HG02798 (cell line): ENCODE data around the gene ARMH3.
A peak's percentile ranks its signal among the peaks of the same experiment; 100 is the strongest.

Experiments
- ATAC-seq: cut with Tn5 transposase; IDR thresholded peaks from one replicate; pipeline ENCODE4 v1.9.1; 2021; ENCODE audit warnings: mild to moderate bottlenecking; ENCODE audit not compliant: unreplicated experiment, poor library complexity

ARMH3 gene

DNA sequence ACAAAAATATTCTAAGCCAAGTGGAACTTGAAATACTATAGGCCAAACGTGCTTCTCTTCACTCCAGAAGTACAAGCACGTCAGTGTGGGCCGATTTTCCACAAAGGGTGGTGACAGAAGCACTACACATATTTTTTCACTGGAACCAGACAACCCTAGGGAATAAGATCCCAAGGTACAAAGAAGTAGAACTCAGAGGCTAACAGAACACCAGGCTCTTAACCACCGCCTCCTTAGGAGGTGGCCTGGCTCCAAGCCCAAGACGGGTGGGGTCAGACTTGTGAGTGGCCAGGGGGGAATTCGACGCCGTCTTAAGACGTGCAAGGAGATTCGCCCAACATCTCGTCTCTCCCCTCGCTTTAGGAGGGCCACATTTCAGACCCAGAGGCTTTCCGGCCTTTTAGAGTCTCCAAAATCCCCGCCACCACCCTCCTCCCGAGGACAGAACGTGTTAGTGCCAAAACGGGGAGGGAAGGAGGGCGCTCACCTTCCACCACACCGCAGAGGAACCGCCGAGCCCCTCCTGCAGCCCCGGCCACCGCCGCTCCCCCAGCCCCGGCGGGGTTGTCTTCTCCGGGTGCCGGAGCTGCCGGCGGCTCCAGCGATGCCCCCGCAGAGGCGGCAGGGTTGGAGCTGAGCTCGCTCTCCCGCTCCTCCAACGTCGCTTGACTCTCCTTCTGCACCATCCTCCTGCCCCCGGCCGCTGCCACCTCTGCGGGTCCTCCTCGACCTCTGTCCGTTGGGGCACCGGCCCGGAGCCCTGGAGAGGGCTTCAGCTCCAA, 238.4 kb downstream of the ARMH3 start:
- no peak for ATAC-seq

DNA sequence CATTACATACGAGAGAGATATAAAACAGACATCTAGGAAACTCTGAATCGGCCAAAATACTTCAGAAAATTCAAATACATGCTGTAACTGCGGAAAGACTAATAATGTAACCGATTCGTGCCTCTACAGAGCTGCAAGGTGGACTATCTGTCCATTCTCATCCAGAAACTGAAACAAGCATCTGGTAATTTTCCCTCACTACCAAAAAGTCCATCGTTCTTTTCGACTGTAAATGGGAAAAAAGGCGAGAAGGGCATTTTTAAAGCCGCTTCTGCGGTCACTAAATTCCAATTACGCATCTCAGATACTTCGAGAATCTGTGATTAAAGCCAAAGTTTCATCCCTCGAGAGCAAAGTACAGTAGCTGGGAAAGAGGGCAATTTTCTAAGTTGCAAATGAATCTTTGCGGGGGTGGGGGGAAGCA, 239.0 kb downstream of the ARMH3 start:
- ATAC-seq: no peak

DNA sequence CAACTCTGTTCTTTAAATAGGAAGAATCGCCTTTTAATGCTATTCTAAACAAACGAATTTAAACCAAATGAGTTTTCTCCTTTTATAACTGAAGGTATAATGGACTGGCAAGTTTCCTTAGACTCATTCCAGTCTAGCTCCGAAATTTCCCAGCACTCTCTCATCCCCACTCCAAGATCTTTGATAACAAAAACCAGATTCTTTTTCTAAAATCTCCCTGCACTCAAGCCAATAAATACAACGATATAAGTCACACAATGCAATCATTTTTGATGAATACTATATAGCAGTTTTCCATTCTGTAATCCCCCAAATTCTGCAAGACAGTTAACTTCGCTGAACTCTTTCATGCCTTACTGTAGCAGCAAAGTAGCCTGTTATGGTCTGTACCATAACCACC, 239.6 kb downstream of the ARMH3 start:
- no peak for ATAC-seq

DNA sequence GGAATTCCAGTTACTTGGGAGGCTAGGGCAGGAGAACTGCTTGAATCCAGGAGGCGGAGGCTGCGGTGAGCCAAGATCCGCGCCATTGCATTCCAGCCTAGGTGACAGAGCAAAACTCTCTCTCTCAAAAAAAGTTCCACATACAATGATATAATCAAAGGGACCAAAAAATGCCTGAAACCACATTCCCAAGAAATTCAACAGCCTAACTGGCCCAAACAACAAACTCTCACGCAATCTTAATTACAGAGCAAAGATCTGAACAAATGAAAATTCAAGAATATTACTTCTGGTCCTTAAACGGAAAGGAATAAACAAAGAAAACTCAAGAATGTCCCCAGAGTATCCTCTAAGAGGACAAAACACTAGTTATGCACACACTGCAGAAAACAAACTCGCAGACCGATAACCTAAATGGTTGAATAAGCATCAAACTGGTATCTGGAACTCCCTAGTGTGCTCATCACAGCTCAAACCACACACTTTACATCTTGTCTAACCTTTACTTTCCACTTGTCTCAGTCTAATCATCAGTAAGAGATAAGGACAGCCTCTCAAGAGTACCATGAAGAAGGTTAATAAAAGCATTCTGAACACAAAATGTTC, 241.4 kb downstream of the ARMH3 start:
- peak; percentile 19 for ATAC-seq

DNA sequence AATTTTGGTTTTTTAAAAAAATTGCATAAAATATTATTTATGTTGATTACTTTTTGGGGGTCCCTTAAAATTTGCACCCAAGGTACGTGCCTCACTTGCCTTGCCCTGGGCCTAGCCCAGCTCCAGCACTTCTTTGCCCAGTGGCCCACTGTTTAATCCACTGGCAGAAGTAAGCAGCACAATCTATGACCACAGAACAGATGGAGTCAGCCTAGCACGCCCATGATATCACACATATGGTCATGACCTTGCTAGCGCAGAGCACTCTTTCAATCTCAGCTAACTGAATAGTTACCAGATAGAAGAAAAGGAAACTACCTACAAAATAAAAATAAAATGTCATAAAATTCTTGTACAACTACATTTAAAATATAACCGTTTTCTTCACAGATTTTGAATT, 243.4 kb downstream of the ARMH3 start:
- no peak for ATAC-seq

DNA sequence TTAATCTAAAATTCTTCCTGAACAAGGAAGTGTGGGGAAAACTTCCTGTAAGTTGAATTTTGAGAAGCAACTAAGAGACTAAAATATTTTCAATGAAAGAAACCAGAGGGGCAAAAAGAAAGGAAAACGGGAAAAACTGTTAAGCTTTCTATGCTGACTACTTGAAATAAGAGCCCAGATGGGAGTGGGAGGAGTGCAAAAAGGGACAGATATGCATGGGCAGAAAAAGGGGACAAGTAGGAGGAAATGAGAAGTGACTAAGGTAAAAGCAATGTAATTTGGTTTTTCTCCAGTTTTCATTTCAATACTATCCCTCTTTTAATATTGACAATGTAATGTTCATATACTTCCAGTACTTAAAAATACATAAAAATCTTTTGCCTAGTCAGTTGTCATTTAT, 248.8 kb downstream of the ARMH3 start:
- ATAC-seq: no peak

DNA sequence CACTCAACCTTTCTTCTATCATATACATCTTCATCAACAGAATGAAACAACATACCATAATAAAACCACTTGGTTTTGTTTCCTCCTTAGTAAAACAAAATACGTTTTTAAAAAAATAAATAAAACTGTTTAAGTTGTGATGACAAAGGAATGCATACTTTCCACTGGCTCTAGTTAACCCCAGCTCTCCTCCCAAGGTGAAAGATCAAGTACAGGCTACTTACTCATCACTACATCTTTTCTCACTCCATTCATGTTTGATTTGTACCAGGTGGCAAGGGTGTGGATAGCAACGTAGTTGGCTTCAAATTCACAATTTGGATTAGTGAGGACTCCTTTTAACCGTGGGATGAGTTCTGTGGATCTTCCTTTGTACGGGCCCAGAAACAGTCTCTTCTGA, 252.5 kb downstream of the ARMH3 start:
- ATAC-seq: no peak

DNA sequence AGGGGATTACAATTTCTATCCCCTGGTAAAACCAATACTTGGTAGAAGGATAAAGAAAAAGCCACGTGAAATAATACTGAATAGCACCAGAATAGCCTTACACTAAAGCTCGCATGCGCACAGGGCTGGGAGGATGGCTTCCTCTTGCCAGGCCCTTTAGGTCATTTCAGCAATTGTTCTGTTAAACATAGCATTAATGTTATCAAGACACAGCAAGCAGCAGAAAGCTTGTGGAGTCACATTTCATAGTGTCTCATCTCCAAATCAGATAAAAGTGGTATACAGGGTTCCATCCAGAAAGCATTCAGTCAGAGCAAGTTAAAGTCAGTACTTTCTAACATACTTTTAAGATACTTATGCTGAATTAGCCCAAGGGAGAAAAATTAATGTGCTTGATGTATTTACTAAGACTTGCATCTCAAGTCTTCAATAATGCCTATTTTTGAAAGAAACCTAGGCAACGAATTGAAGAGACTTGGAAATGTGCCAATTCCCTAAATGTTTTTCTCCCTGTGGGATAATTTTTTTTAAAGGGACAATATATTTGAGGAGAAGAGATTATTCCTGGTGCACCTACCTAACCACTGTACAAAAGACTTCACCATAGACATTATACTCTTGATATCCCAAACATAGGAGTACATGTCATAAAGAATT, 258.4 kb downstream of the ARMH3 start:
- no peak for ATAC-seq
